H9 (cell line): Measurements from ENCODE around the gene LTA4H. TPM values are rescaled to one million over a fixed set of nuclear protein-coding genes. Genes with fewer than 3 reads are reported as not detected.

Experiments
- DNase-seq: peaks from one replicate; pipeline ENCODE4 v3.0.0-alpha.2; 2017
- H2AFZ ChIP-seq: one replicate; pipeline ENCODE4 v1.6.1; 2013; ENCODE audit warnings: mild to moderate bottlenecking, low read length, control low read depth, moderate library complexity
- H2AK5ac ChIP-seq: 2 replicates; pipeline ENCODE4 v1.6.1; 2013; ENCODE audit warnings: low read length, control low read depth, mixed read lengths; ENCODE audit not compliant: insufficient read length
- H2BK120ac ChIP-seq: one replicate; pipeline ENCODE4 v1.6.1; 2013; ENCODE audit warnings: low read depth, mild to moderate bottlenecking, low read length, control low read depth, inconsistent platforms; ENCODE audit not compliant: poor library complexity, severe bottlenecking
- H2BK12ac ChIP-seq: 2 replicates; pipeline ENCODE4 v1.6.1; 2013; ENCODE audit warnings: low read length, control low read depth, mixed read lengths, low read depth; ENCODE audit not compliant: insufficient read length
- H2BK15ac ChIP-seq: 2 replicates; pipeline ENCODE4 v1.6.1; 2013; ENCODE audit warnings: low read depth, low read length, control low read depth
- H2BK20ac ChIP-seq: one replicate; pipeline ENCODE4 v1.6.1; 2013; ENCODE audit warnings: low read depth, mild to moderate bottlenecking, low read length, control low read depth, inconsistent platforms; ENCODE audit not compliant: poor library complexity, severe bottlenecking
- H2BK5ac ChIP-seq: 2 replicates; pipeline ENCODE4 v1.6.1; 2013; ENCODE audit warnings: low read length, control low read depth, mixed read lengths; ENCODE audit not compliant: insufficient read length
- H3K14ac ChIP-seq: 2 replicates; pipeline ENCODE4 v1.6.1; 2013; ENCODE audit warnings: low read length, control low read depth; ENCODE audit not compliant: insufficient read depth
- H3K18ac ChIP-seq: 2 replicates; pipeline ENCODE4 v1.6.1; 2013; ENCODE audit warnings: low read depth, mild to moderate bottlenecking, mixed read lengths, low read length, control low read depth; ENCODE audit not compliant: insufficient read length
- H3K23ac ChIP-seq: 2 replicates; pipeline ENCODE4 v1.6.1; 2013; ENCODE audit warnings: low read length, control low read depth, mixed read lengths, low read depth; ENCODE audit not compliant: insufficient read length
- H3K23me2 ChIP-seq: 2 replicates; pipeline ENCODE4 v1.6.1; 2013; ENCODE audit warnings: low read depth, mild to moderate bottlenecking, mixed read lengths, low read length, control low read depth; ENCODE audit not compliant: insufficient read length, poor library complexity, severe bottlenecking
- H3K27ac ChIP-seq: 2 replicates; pipeline ENCODE4 v1.5.1; 2013; ENCODE audit warnings: low read length, control low read depth, mixed read lengths, low read depth; ENCODE audit not compliant: insufficient read length
- H3K27me3 ChIP-seq: 2 replicates; pipeline ENCODE4 v1.6.1; 2013; ENCODE audit warnings: low read length, control low read depth, inconsistent platforms; ENCODE audit not compliant: insufficient read depth
- H3K4ac ChIP-seq: 2 replicates; pipeline ENCODE4 v1.6.1; 2013; ENCODE audit warnings: low read depth, mild to moderate bottlenecking, control low read depth, inconsistent platforms, low read length, moderate library complexity
- H3K4me1 ChIP-seq: 2 replicates; pipeline ENCODE4 v1.6.1; 2013; ENCODE audit warnings: low read length, control low read depth, inconsistent platforms; ENCODE audit not compliant: insufficient read depth
- H3K4me2 ChIP-seq: 2 replicates; pipeline ENCODE4 v1.6.1; 2013; ENCODE audit warnings: low read length, control low read depth, mixed read lengths; ENCODE audit not compliant: insufficient read length, insufficient read depth
- H3K56ac ChIP-seq: 2 replicates; pipeline ENCODE4 v1.6.1; 2013; ENCODE audit warnings: low read depth, mild to moderate bottlenecking, mixed read lengths, low read length, control low read depth; ENCODE audit not compliant: insufficient read length
- H3K79me1 ChIP-seq: 2 replicates; pipeline ENCODE4 v1.6.1; 2013; ENCODE audit warnings: low read depth, mild to moderate bottlenecking, moderate library complexity, low read length, control low read depth, inconsistent platforms; ENCODE audit not compliant: insufficient read depth, poor library complexity, severe bottlenecking
- H3K79me2 ChIP-seq: 2 replicates; pipeline ENCODE4 v1.6.1; 2013; ENCODE audit warnings: low read length, control low read depth, inconsistent platforms; ENCODE audit not compliant: insufficient read depth
- H3K9ac ChIP-seq: 2 replicates; pipeline ENCODE4 v1.6.1; 2013; ENCODE audit warnings: low read length, control low read depth, mixed read lengths; ENCODE audit not compliant: insufficient read length; ENCODE audit errors: extremely low read depth
- H3K9me3 ChIP-seq: one replicate; pipeline ENCODE4 v1.6.1; 2013; ENCODE audit warnings: low read depth, low read length, inconsistent platforms; ENCODE audit not compliant: control insufficient read depth
- H3T11ph ChIP-seq: one replicate; pipeline ENCODE4 v1.6.1; 2013; ENCODE audit warnings: mild to moderate bottlenecking, low read length, control low read depth, inconsistent platforms
- H4K20me1 ChIP-seq: one replicate; pipeline ENCODE4 v1.6.1; 2013; ENCODE audit not compliant: control insufficient read depth, insufficient read length, insufficient read depth
- H4K5ac ChIP-seq: 2 replicates; pipeline ENCODE4 v1.6.1; 2013; ENCODE audit warnings: low read depth, mild to moderate bottlenecking, mixed read lengths, low read length, control low read depth; ENCODE audit not compliant: insufficient read length
- H4K8ac ChIP-seq: replicated peaks from 2 replicates; pipeline ENCODE4 v1.6.1; 2013; ENCODE audit warnings: low read length, control low read depth, mixed read lengths, low read depth; ENCODE audit not compliant: insufficient read length
- H4K91ac ChIP-seq: 2 replicates; pipeline ENCODE4 v1.6.1; 2013; ENCODE audit warnings: low read depth, mild to moderate bottlenecking, moderate library complexity, mixed read lengths, low read length, control low read depth; ENCODE audit not compliant: insufficient read length
- H3K27ac Mint-ChIP-seq, 3 experiments: 2 replicates in 2 of 3; 3 replicates in 1 of 3; pipeline ENCODE4 v1.8.0; 2020 to 2021; ENCODE audit warnings: mixed read lengths in 3 of 3, mild to moderate bottlenecking in 1 of 3, moderate library complexity in 1 of 3
- H3K27me3 Mint-ChIP-seq: 2 replicates; pipeline ENCODE4 v1.8.0; 2021; ENCODE audit warnings: low read depth, mild to moderate bottlenecking, moderate library complexity, mixed read lengths
- H3K36me3 Mint-ChIP-seq, 3 experiments: 2 replicates in 2 of 3; 3 replicates in 1 of 3; pipeline ENCODE4 v1.8.0; 2020 to 2021; ENCODE audit warnings: low read depth in 3 of 3, mixed read lengths in 3 of 3; ENCODE audit not compliant: insufficient read depth in 1 of 3
- H3K4me1 Mint-ChIP-seq, 2 experiments: 2 replicates each; pipeline ENCODE4 v1.8.0; 2020; ENCODE audit warnings: mixed read lengths in 2 of 2
- H3K4me3 Mint-ChIP-seq, 2 experiments: 2 replicates in 1 of 2; 3 replicates in 1 of 2; pipeline ENCODE4 v1.8.0; 2020 to 2021; ENCODE audit warnings: mild to moderate bottlenecking in 2 of 2, mixed read lengths in 2 of 2, moderate library complexity in 1 of 2
- H3K9me3 Mint-ChIP-seq, 2 experiments: 2 replicates in 1 of 2; 3 replicates in 1 of 2; pipeline ENCODE4 v1.8.0; 2020; ENCODE audit warnings: mild to moderate bottlenecking in 2 of 2, mixed read lengths in 2 of 2, moderate library complexity in 1 of 2
- WGBS: extraction: QIAGEN DNeasy Blood & Tissue Kit; methylation state at CpG from one replicate; pipeline ENCODE4 v1.1.7; 2013; ENCODE audit warnings: missing lambda C conversion rate, low lambda C conversion rate, mixed read lengths; ENCODE audit not compliant: insufficient read length; ENCODE audit errors: extremely low coverage; 5-methylcytosine and 5-hydroxymethylcytosine counted together
- total RNA-seq: library from RNA; stranded (reverse); gene quantifications from 2 replicates; pipeline ENCODE4 v1.2.1, GENCODE V29; 2021
- TF ChIP-seq, protein P1 (sequence below): fragments of 200-600 bp; sonication (generic); conservative IDR thresholded peaks from 3 replicates; pipeline ENCODE4 v1.8.0; 2021; ENCODE audit warnings: antibody characterized with exemption, mild to moderate bottlenecking

LTA4H gene
- total RNA-seq, 1 experiment from 2014 or later: 144 TPM

DNA sequence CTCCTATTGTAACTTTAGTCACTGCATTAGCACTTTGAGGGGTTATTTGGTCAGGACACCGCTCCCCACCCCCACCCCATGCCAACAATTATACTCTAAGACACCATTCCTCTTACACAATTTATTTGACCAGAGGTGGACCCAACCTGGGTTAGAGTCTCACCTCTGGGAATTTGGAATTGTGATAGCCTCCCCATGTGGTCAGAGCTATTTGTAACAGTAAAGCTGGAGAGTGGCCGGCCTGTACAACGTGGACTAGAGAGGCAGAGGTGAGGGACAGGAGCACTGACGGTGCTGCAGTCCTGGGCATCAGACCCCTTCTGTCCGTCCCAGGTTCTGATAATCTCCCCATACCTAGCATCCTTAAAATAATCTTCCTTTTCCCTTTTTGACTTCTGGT lies 35.9 kb downstream of the LTA4H start:
- Histone ChIP-seq H4K8ac (no peak overlapping the region), H2AFZ (no peak overlapping the region), H2AK5ac (no peak overlapping the region), H2BK20ac (no peak overlapping the region), H4K91ac (no peak overlapping the region), H3K56ac (no peak overlapping the region), H2BK5ac (no peak overlapping the region), H3K27me3 (no peaks in the 10 kb centered on the region), H2BK120ac (no peak overlapping the region), H3K14ac (no peak overlapping the region), H3K23me2 (no peaks in the 10 kb centered on the region), H3K4me1 (no peaks in the 10 kb centered on the region), H4K20me1 (no peaks in the 10 kb centered on the region), H2BK15ac (no peak overlapping the region), H3K4ac (no peak overlapping the region), H3K79me1 (no peaks in the 10 kb centered on the region), H3K9ac (no peak overlapping the region), H3K27ac (no peak overlapping the region), H4K5ac (no peak overlapping the region), H3K9me3 (no peaks in the 10 kb centered on the region), H3K23ac (no peak overlapping the region), H3K4me2 (no peak overlapping the region), H3T11ph (no peak overlapping the region), H3K79me2 (no peaks in the 10 kb centered on the region), H3K18ac (no peak overlapping the region), H2BK12ac (no peak overlapping the region)
- Mint-ChIP-seq H3K9me3 (no peaks in the 10 kb centered on the region), H3K4me3 (no peak overlapping the region), H3K4me1 (peaks cover 6 to 8% of the 10 kb centered on the region in 2 experiments), H3K27ac (peak overlapping the region in 1 of 3 experiments; percentile 66; a peak in 2 of 7 replicates), H3K27me3 (no peaks in the 10 kb centered on the region), H3K36me3 (peaks cover 3 to 22% (median 20%) of the 10 kb centered on the region in 3 experiments; a peak in 5 of 7 replicates)
- TF ChIP-seq, protein P1, sequence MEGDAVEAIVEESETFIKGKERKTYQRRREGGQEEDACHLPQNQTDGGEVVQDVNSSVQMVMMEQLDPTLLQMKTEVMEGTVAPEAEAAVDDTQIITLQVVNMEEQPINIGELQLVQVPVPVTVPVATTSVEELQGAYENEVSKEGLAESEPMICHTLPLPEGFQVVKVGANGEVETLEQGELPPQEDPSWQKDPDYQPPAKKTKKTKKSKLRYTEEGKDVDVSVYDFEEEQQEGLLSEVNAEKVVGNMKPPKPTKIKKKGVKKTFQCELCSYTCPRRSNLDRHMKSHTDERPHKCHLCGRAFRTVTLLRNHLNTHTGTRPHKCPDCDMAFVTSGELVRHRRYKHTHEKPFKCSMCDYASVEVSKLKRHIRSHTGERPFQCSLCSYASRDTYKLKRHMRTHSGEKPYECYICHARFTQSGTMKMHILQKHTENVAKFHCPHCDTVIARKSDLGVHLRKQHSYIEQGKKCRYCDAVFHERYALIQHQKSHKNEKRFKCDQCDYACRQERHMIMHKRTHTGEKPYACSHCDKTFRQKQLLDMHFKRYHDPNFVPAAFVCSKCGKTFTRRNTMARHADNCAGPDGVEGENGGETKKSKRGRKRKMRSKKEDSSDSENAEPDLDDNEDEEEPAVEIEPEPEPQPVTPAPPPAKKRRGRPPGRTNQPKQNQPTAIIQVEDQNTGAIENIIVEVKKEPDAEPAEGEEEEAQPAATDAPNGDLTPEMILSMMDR: no peak
- DNase-seq: no peak
- WGBS: no CpG with 5 or more reads among the region's 5 CpGs
